Panc1 (cell line): Measurements from ENCODE around the gene REEP2. TPM values are rescaled to one million over a fixed set of nuclear protein-coding genes. Genes with fewer than 3 reads are reported as not detected.

Experiments
- ATAC-seq: fragments of 200-7000 bp; cut with Tn5 transposase; 2 replicates; pipeline ENCODE4 v1.9.1; 2020; ENCODE audit warnings: mild to moderate bottlenecking, moderate library complexity
- BruUV-seq: library from RNA; stranded (reverse); fragments of 400-500 nt; replicated peaks from 2 replicates; lab custom pipeline; 2021; lab: Mats Ljungman, UMichigan
- CTCF ChIA-PET: fragments of 300-600 bp; sonication (Branson Sonifier 250); formaldehyde crosslinking; loops from one replicate; lab custom pipeline; 2022; ENCODE audit warnings: antibody characterized with exemption; lab: Charles Lee
- POLR2A ChIA-PET: fragments of 300-600 bp; sonication (Branson Sonifier 250); formaldehyde crosslinking; loops from one replicate; lab custom pipeline; 2022; ENCODE audit warnings: antibody characterized with exemption; lab: Charles Lee
- DNase-seq: peaks from one replicate; pipeline ENCODE4 v3.0.0-alpha.2; 2010; ENCODE audit warnings: low read depth, low spot score
- H3K27ac ChIP-seq: 2 replicates; pipeline ENCODE4 v1.5.1; 2011; ENCODE audit warnings: mild to moderate bottlenecking, low read length, inconsistent platforms
- H3K27me3 ChIP-seq: fragments of 200-500 bp; sonication (Bioruptor generic); 2 replicates; pipeline ENCODE4 v1.6.0; 2014; ENCODE audit warnings: low read length, inconsistent platforms; ENCODE audit not compliant: control insufficient read depth, insufficient read depth
- H3K36me3 ChIP-seq: fragments of 200-500 bp; sonication (Bioruptor generic); 2 replicates; pipeline ENCODE4 v1.5.1; 2014; ENCODE audit warnings: inconsistent platforms, mild to moderate bottlenecking, low read length, moderate library complexity; ENCODE audit not compliant: control insufficient read depth, insufficient read depth
- H3K4me1 ChIP-seq: 2 replicates; pipeline ENCODE4 v1.5.1; 2011; ENCODE audit warnings: inconsistent platforms, mild to moderate bottlenecking, low read length, moderate library complexity; ENCODE audit not compliant: control insufficient read depth, insufficient read depth
- H3K4me3 ChIP-seq, 2 experiments: 2 replicates each; pipeline ENCODE4 v1.5.1; 2011 to 2012; ENCODE audit warnings: low read depth in 2 of 2, low read length in 2 of 2, mild to moderate bottlenecking in 2 of 2, inconsistent platforms in 1 of 2, moderate library complexity in 1 of 2
- H3K9me3 ChIP-seq: fragments of 200-500 bp; sonication (Bioruptor generic); 2 replicates; pipeline ENCODE4 v1.5.1; 2014; ENCODE audit warnings: low read depth, mild to moderate bottlenecking, inconsistent platforms, low read length, moderate library complexity; ENCODE audit not compliant: control insufficient read depth, insufficient read depth
- POLR2AphosphoS5 ChIP-seq: IDR thresholded peaks from 2 replicates; pipeline ENCODE4 v1.6.1; 2012; ENCODE audit warnings: mild to moderate bottlenecking, low read depth, low read length, moderate library complexity
- SIN3A ChIP-seq: IDR thresholded peaks from 2 replicates; pipeline ENCODE4 v1.6.1; 2012; ENCODE audit warnings: low read depth, mild to moderate bottlenecking, low read length, moderate library complexity, borderline replicate concordance; ENCODE audit not compliant: insufficient read depth
- TCF7L2 ChIP-seq: IDR thresholded peaks from 2 replicates; pipeline ENCODE4 v1.6.1; 2011; ENCODE audit warnings: mild to moderate bottlenecking, low read depth, low read length, inconsistent platforms
- in situ Hi-C: cut with HindIII; loops from 2 replicates; pipeline ENCODE4 v1.10.0; 2016; ENCODE audit warnings: low sequenced_read_pairs, low pct_unique_long_range_greater_than_20kb
- intact Hi-C: fragments of 100-400 bp; cut with micrococcal nuclease; formaldehyde crosslinking; loops from one replicate; pipeline ENCODE4 v1.10.0; 2022; ENCODE audit not compliant: unreplicated experiment
- total RNA-seq: library from RNA; stranded (reverse); gene quantifications from one replicate; pipeline ENCODE4 v1.2.1, GENCODE V29; 2021; ENCODE audit not compliant: unreplicated experiment
- TF ChIP-seq, protein P1 (sequence below): fragments of 450-650 bp; IDR thresholded peaks from 2 replicates; pipeline ENCODE4 v1.5.1; 2017; ENCODE audit warnings: mild to moderate bottlenecking
- TF ChIP-seq, protein P2 (sequence below), 2 experiments: IDR thresholded peaks; 2 replicates each; pipeline ENCODE4 v1.6.1; 2011 to 2012; ENCODE audit warnings: low read depth in 2 of 2, control low read depth in 1 of 2, low read length in 1 of 2, mild to moderate bottlenecking in 1 of 2, moderate library complexity in 1 of 2; ENCODE audit not compliant: insufficient read depth in 1 of 2

Gene REEP2
- total RNA-seq, 1 experiment from 2014 or later = 6.5 TPM

DNA sequence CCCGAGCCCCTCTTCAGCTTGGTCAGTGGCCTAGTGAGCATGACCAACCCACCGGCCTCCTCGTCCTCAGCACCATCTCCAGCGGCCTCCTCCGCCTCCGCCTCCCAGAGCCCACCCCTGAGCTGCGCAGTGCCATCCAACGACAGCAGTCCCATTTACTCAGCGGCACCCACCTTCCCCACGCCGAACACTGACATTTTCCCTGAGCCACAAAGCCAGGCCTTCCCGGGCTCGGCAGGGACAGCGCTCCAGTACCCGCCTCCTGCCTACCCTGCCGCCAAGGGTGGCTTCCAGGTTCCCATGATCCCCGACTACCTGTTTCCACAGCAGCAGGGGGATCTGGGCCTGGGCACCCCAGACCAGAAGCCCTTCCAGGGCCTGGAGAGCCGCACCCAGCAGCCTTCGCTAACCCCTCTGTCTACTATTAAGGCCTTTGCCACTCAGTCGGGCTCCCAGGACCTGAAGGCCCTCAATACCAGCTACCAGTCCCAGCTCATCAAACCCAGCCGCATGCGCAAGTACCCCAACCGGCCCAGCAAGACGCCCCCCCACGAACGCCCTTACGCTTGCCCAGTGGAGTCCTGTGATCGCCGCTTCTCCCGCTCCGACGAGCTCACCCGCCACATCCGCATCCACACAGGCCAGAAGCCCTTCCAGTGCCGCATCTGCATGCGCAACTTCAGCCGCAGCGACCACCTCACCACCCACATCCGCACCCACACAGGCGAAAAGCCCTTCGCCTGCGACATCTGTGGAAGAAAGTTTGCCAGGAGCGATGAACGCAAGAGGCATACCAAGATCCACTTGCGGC, 28.2 kb downstream of the REEP2 start:
- in situ Hi-C loops = no loop called here
- ChIA-PET CTCF (no interaction called here), POLR2A (interaction anchor here (0.6 kb wide), 1 partner anchor 1122 kb away, joined by 3 read pairs; no protein-coding TSS in a partner anchor)
- Histone ChIP-seq H3K27me3 (no peaks in the 10 kb centered on the region), H3K9me3 (no peaks in the 10 kb centered on the region), H3K4me3 (peak overlapping the region in 1 of 2 experiments; percentile 80; a peak in 2 of 4 replicates), H3K36me3 (no peaks in the 10 kb centered on the region), H3K27ac (no peak overlapping the region), H3K4me1 (peaks cover 5% of the 10 kb centered on the region; the same call in 1 of the 2 replicates)
- TF ChIP-seq, protein P1, sequence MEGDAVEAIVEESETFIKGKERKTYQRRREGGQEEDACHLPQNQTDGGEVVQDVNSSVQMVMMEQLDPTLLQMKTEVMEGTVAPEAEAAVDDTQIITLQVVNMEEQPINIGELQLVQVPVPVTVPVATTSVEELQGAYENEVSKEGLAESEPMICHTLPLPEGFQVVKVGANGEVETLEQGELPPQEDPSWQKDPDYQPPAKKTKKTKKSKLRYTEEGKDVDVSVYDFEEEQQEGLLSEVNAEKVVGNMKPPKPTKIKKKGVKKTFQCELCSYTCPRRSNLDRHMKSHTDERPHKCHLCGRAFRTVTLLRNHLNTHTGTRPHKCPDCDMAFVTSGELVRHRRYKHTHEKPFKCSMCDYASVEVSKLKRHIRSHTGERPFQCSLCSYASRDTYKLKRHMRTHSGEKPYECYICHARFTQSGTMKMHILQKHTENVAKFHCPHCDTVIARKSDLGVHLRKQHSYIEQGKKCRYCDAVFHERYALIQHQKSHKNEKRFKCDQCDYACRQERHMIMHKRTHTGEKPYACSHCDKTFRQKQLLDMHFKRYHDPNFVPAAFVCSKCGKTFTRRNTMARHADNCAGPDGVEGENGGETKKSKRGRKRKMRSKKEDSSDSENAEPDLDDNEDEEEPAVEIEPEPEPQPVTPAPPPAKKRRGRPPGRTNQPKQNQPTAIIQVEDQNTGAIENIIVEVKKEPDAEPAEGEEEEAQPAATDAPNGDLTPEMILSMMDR = no peak
- TF ChIP-seq TCF7L2 = no peak
- TF ChIP-seq SIN3A = no peak
- no peak for TF ChIP-seq POLR2AphosphoS5
- TF ChIP-seq, protein P2, sequence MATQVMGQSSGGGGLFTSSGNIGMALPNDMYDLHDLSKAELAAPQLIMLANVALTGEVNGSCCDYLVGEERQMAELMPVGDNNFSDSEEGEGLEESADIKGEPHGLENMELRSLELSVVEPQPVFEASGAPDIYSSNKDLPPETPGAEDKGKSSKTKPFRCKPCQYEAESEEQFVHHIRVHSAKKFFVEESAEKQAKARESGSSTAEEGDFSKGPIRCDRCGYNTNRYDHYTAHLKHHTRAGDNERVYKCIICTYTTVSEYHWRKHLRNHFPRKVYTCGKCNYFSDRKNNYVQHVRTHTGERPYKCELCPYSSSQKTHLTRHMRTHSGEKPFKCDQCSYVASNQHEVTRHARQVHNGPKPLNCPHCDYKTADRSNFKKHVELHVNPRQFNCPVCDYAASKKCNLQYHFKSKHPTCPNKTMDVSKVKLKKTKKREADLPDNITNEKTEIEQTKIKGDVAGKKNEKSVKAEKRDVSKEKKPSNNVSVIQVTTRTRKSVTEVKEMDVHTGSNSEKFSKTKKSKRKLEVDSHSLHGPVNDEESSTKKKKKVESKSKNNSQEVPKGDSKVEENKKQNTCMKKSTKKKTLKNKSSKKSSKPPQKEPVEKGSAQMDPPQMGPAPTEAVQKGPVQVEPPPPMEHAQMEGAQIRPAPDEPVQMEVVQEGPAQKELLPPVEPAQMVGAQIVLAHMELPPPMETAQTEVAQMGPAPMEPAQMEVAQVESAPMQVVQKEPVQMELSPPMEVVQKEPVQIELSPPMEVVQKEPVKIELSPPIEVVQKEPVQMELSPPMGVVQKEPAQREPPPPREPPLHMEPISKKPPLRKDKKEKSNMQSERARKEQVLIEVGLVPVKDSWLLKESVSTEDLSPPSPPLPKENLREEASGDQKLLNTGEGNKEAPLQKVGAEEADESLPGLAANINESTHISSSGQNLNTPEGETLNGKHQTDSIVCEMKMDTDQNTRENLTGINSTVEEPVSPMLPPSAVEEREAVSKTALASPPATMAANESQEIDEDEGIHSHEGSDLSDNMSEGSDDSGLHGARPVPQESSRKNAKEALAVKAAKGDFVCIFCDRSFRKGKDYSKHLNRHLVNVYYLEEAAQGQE (IDR thresholded peaks at IDR 0.05; ENCODE audit: insufficient read depth in 1 of 2, low read depth in 2 of 2, low read length in 1 of 2) = no peak
- intact Hi-C loops = no loop called here
- DNase-seq (no peak), ATAC-seq (no peak)
- BruUV-seq = no TSS peak

GRCh38 chr5:138467711-138468132, 28.9 kb downstream of the REEP2 start:
- intact Hi-C loops = no loop called here
- no peaks in the 10 kb centered on the region for H3K27me3 ChIP-seq
- BruUV-seq = no TSS peak
- ChIA-PET CTCF (no interaction called here), POLR2A (interaction anchor here (0.6 kb wide), 1 partner anchor 1121 kb away, joined by 3 read pairs; no protein-coding TSS in a partner anchor)
- ATAC-seq = no peak
- H3K36me3 ChIP-seq = no peaks in the 10 kb centered on the region
- in situ Hi-C loops = no loop called here
- no peak for TF ChIP-seq POLR2AphosphoS5
- TF ChIP-seq, protein P2 (IDR thresholded peaks at IDR 0.05; ENCODE audit: insufficient read depth in 1 of 2, low read depth in 2 of 2, low read length in 1 of 2) = no peak
- TF ChIP-seq, protein P1 = no peak
- TF ChIP-seq SIN3A = no peak
- no peak for TF ChIP-seq TCF7L2
- no peak for DNase-seq
- peaks cover 5% of the 10 kb centered on the region; the same call in 1 of the 2 replicates for H3K4me1 ChIP-seq
- no peak overlapping the region for H3K27ac ChIP-seq
- H3K4me3 ChIP-seq = no peak overlapping the region
- H3K9me3 ChIP-seq = no peaks in the 10 kb centered on the region
